Measurements from ENCODE around the gene PRSS53.
A peak's percentile ranks its signal among the peaks of the same experiment; 100 is the strongest.

PRSS53 gene

GRCh38 chr16:31077024-31077423 is 11.7 kb downstream of the PRSS53 start:
- DNase-seq: no peak

- no peak for DNase-seq
These were observed 12.4 kb downstream of the PRSS53 start for GRCh38 chr16:31076319-31076718.

- DNase-seq: no peak
These were observed 13.9 kb downstream of the PRSS53 start for GRCh38 chr16:31074814-31075183.

GRCh38 chr16:31073970-31074813 is 14.6 kb downstream of the PRSS53 start, which contains the start of the genes ZNF646 and ZNF668:
Gene ZNF646, plus strand, starts transcription at chr16:31074422. Its CDS starts 1,903 bp downstream, at chr16:31076325.
Gene ZNF668, minus strand, starts transcription at chr16:31074240. Its CDS starts 9,781 bp downstream, at chr16:31064459.
- peak; percentile 92 to 98 for DNase-seq

GRCh38 chr16:31073142-31073969 is 15.4 kb downstream of the PRSS53 start:
- peak; percentile 63 to 81 for DNase-seq

- DNase-seq: peak in 1 of 2 experiments; percentile 33
These were observed 16.1 kb downstream of the PRSS53 start for GRCh38 chr16:31072540-31073141.

GRCh38 chr16:31071861-31072260 is 16.9 kb downstream of the PRSS53 start:
- DNase-seq: peak in 1 of 2 experiments; percentile 15

GRCh38 chr16:31067342-31067741 is 21.4 kb downstream of the PRSS53 start:
- no peak for DNase-seq

- no peak for DNase-seq
These were observed 23.8 kb downstream of the PRSS53 start for GRCh38 chr16:31064882-31065461.

- no peak for DNase-seq
These were observed 24.7 kb downstream of the PRSS53 start for GRCh38 chr16:31063843-31064611.

- no peak for DNase-seq
These were observed 25.3 kb downstream of the PRSS53 start for GRCh38 chr16:31063495-31063842.

GRCh38 chr16:31061813-31062440 is 26.8 kb downstream of the PRSS53 start:
- no peak for DNase-seq

GRCh38 chr16:31061126-31061812 is 27.5 kb downstream of the PRSS53 start:
- DNase-seq: no peak

- no peak for DNase-seq
These were observed 33.1 kb downstream of the PRSS53 start for GRCh38 chr16:31055613-31056012.

- no peak for DNase-seq
These were observed 36.6 kb downstream of the PRSS53 start for GRCh38 chr16:31052114-31052513.

GRCh38 chr16:31050280-31051030 is 38.3 kb downstream of the PRSS53 start:
- no peak for DNase-seq

- DNase-seq: no peak
These were observed 44.8 kb downstream of the PRSS53 start for GRCh38 chr16:31043898-31044481.

GRCh38 chr16:31043352-31043751 is 45.4 kb downstream of the PRSS53 start:
- no peak for DNase-seq

GRCh38 chr16:31042866-31043265 is 45.9 kb downstream of the PRSS53 start:
- no peak for DNase-seq

- DNase-seq: no peak
These were observed 49.8 kb downstream of the PRSS53 start for GRCh38 chr16:31038993-31039392.
